ENCODE data around the gene EPM2A. TPM values are rescaled to one million over a fixed set of nuclear protein-coding genes. Genes with fewer than 3 reads are reported as not detected.

EPM2A gene
- total RNA-seq, 1 donor from 2014 or later: 9.6 TPM

- Histone ChIP-seq H4K20me1 (ENCODE audit: low read depth) (no peaks in the 10 kb centered on the region), H3K4me3 (no peak overlapping the region), H3K4me2 (no peak overlapping the region), H3K27ac (no peak overlapping the region), H3K79me2 (ENCODE audit: low read depth) (no peaks in the 10 kb centered on the region), H3K9ac (no peak overlapping the region), H3K9me3 (ENCODE audit: low read depth) (no peaks in the 10 kb centered on the region), H3K4me1 (no peaks in the 10 kb centered on the region), H3F3A (ENCODE audit: low read depth) (no peaks in the 10 kb centered on the region), H3K36me3 (no peaks in the 10 kb centered on the region), H3K27me3 (no peaks in the 10 kb centered on the region), H2AFZ (replicated peaks) (no peak overlapping the region)
- Mint-ChIP-seq H3K4me1 (peaks cover 9% of the 10 kb centered on the region), H3K27ac (no peak overlapping the region), H3K4me3 (no peak overlapping the region), H3K27me3 (ENCODE audit: insufficient read depth, low read depth) (no peaks in the 10 kb centered on the region), H3K36me3 (peaks cover 2% of the 10 kb centered on the region), H3K9me3 (no peaks in the 10 kb centered on the region)
- TF ChIP-seq EZH2 (IDR thresholded peaks at IDR 0.05): no peak
- no peak for TF ChIP-seq CTCF (IDR thresholded peaks at IDR 0.05)
- TF ChIP-seq EZH2phosphoT487 (IDR thresholded peaks at IDR 0.05): no peak
- DNase-seq (ENCODE audit: low spot score): no peak
Measured at GRCh38 chr6:145761584-145761983, 26.3 kb upstream of the EPM2A start.

GRCh38 chr6:145758113-145758512 is 22.8 kb upstream of the EPM2A start:
- no peaks in the 10 kb centered on the region for H3K9me3 Mint-ChIP-seq
- no peaks in the 10 kb centered on the region for H4K20me1 ChIP-seq (ENCODE audit: low read depth)
- H3F3A ChIP-seq (ENCODE audit: low read depth): no peaks in the 10 kb centered on the region
- no peaks in the 10 kb centered on the region for H3K9me3 ChIP-seq (ENCODE audit: low read depth)
- no peak overlapping the region for H2AFZ ChIP-seq (replicated peaks)
- no peak overlapping the region for H3K9ac ChIP-seq
- H3K36me3 Mint-ChIP-seq: no peaks in the 10 kb centered on the region
- H3K4me3 Mint-ChIP-seq: no peak overlapping the region
- H3K4me2 ChIP-seq: no peak overlapping the region
- H3K27ac Mint-ChIP-seq: peak overlapping the region; percentile 76
- H3K36me3 ChIP-seq: no peaks in the 10 kb centered on the region
- H3K4me1 ChIP-seq: no peaks in the 10 kb centered on the region
- no peaks in the 10 kb centered on the region for H3K27me3 Mint-ChIP-seq (ENCODE audit: insufficient read depth, low read depth)
- H3K4me1 Mint-ChIP-seq: peaks cover 11% of the 10 kb centered on the region
- H3K27ac ChIP-seq: no peak overlapping the region
- H3K27me3 ChIP-seq: no peaks in the 10 kb centered on the region
- no peaks in the 10 kb centered on the region for H3K79me2 ChIP-seq (ENCODE audit: low read depth)
- TF ChIP-seq EZH2 (IDR thresholded peaks at IDR 0.05) (no peak), EZH2phosphoT487 (IDR thresholded peaks at IDR 0.05) (no peak), CTCF (IDR thresholded peaks at IDR 0.05) (no peak)
- H3K4me3 ChIP-seq: no peak overlapping the region
- DNase-seq (ENCODE audit: low spot score): no peak

DNA sequence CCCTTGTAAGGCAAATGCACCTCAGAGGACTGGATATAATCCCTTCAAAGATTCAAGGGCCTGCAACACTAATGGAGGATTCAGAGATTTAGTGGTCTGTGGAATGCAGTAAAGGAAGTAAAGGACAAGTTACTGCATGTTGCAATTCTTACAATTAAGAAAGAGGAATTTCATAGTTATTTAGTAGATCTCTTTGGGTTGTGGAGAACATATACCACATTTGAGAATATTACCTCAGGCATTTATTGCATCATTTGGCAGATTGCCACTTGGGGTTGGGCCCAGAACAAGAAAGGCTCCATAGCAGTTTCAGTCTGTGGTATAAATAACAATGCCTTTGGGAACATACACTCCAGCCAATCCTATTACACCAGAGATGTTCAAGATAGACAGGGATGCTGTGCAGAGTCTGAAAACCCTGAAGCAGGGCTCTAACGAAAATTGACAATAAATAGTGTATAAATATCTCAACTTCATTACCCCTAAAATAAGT is 20.9 kb upstream of the EPM2A start:
- H3K9me3 ChIP-seq (ENCODE audit: low read depth): no peaks in the 10 kb centered on the region
- no peak overlapping the region for H3K27ac ChIP-seq
- Mint-ChIP-seq H3K27ac (no peak overlapping the region), H3K36me3 (no peaks in the 10 kb centered on the region), H3K4me1 (peaks cover 11% of the 10 kb centered on the region), H3K4me3 (no peak overlapping the region), H3K9me3 (no peaks in the 10 kb centered on the region), H3K27me3 (ENCODE audit: insufficient read depth, low read depth) (no peaks in the 10 kb centered on the region)
- H3K4me1 ChIP-seq: no peaks in the 10 kb centered on the region
- H3K4me2 ChIP-seq: no peak overlapping the region
- no peak for DNase-seq (ENCODE audit: low spot score)
- no peaks in the 10 kb centered on the region for H3K27me3 ChIP-seq
- H3K9ac ChIP-seq: no peak overlapping the region
- no peaks in the 10 kb centered on the region for H3K36me3 ChIP-seq
- no peak overlapping the region for H3K4me3 ChIP-seq
- no peaks in the 10 kb centered on the region for H3F3A ChIP-seq (ENCODE audit: low read depth)
- H3K79me2 ChIP-seq (ENCODE audit: low read depth): no peaks in the 10 kb centered on the region
- H2AFZ ChIP-seq (replicated peaks): no peak overlapping the region
- no peaks in the 10 kb centered on the region for H4K20me1 ChIP-seq (ENCODE audit: low read depth)
- TF ChIP-seq EZH2phosphoT487 (IDR thresholded peaks at IDR 0.05) (no peak), EZH2 (IDR thresholded peaks at IDR 0.05) (no peak), CTCF (IDR thresholded peaks at IDR 0.05) (no peak)
